HG03280 (cell line): ENCODE results near the gene BICC1.

Experiments
- ATAC-seq: cut with Tn5 transposase; IDR thresholded peaks from one replicate; pipeline ENCODE4 v1.9.1; 2021; ENCODE audit warnings: mild to moderate bottlenecking, moderate library complexity; ENCODE audit not compliant: unreplicated experiment

Gene BICC1

GRCh38 chr10:58740620-58741369, 228.1 kb downstream of the BICC1 start:
- no peak for ATAC-seq

GRCh38 chr10:58741673-58742072, 229.0 kb downstream of the BICC1 start:
- no peak for ATAC-seq

GRCh38 chr10:58742141-58742540, 229.5 kb downstream of the BICC1 start:
- ATAC-seq: no peak

- no peak for ATAC-seq
Measured at GRCh38 chr10:58743466-58744115, 230.9 kb downstream of the BICC1 start.

GRCh38 chr10:58746474-58747185, 234.0 kb downstream of the BICC1 start:
- ATAC-seq: no peak

GRCh38 chr10:58747687-58748086, 235.0 kb downstream of the BICC1 start:
- ATAC-seq: no peak

- ATAC-seq: no peak
Measured at GRCh38 chr10:58752665-58753064, 240.0 kb downstream of the BICC1 start.

GRCh38 chr10:58753425-58753824, 240.8 kb downstream of the BICC1 start:
- no peak for ATAC-seq

GRCh38 chr10:58754469-58755339, 242.0 kb downstream of the BICC1 start:
- no peak for ATAC-seq

GRCh38 chr10:58755340-58755610, 242.6 kb downstream of the BICC1 start:
- ATAC-seq: no peak

GRCh38 chr10:58755677-58756076, 243.0 kb downstream of the BICC1 start:
- no peak for ATAC-seq

- ATAC-seq: no peak
Measured at GRCh38 chr10:58756130-58756719, 243.6 kb downstream of the BICC1 start.

GRCh38 chr10:58757352-58758065, 244.8 kb downstream of the BICC1 start:
- no peak for ATAC-seq

- no peak for ATAC-seq
Measured at GRCh38 chr10:58758321-58758720, 245.6 kb downstream of the BICC1 start.

- no peak for ATAC-seq
Measured at GRCh38 chr10:58764087-58764747, 251.5 kb downstream of the BICC1 start.

GRCh38 chr10:58765910-58766309, 253.2 kb downstream of the BICC1 start:
- ATAC-seq: no peak

- ATAC-seq: no peak
Measured at GRCh38 chr10:58767652-58768051, 255.0 kb downstream of the BICC1 start.

GRCh38 chr10:58771863-58772262, 259.2 kb downstream of the BICC1 start:
- ATAC-seq: no peak

- ATAC-seq: no peak
Measured at GRCh38 chr10:58772758-58773157, 260.1 kb downstream of the BICC1 start.

GRCh38 chr10:58773341-58773740, 260.7 kb downstream of the BICC1 start:
- no peak for ATAC-seq
